SK-N-SH (cell line): Measurements from ENCODE around the gene NCR1.

Source experiments
- GATA2 ChIP-seq: sonication (generic); formaldehyde crosslinking; IDR thresholded peaks from 2 replicates; pipeline ENCODE4 v1.5.0; 2020; ENCODE audit warnings: mild to moderate bottlenecking, missing genetic modification reagents
- RCOR1 ChIP-seq: fragments of 150-350 bp; IDR thresholded peaks from 2 replicates; pipeline ENCODE4 v1.6.1; 2017; ENCODE audit warnings: antibody characterized with exemption, low read length
- RXRA ChIP-seq: IDR thresholded peaks from 2 replicates; pipeline ENCODE4 v1.4.0; 2012; ENCODE audit warnings: low read depth, mild to moderate bottlenecking, borderline replicate concordance
- SIN3A ChIP-seq: IDR thresholded peaks from 2 replicates; pipeline ENCODE4 v1.6.1; 2012; ENCODE audit warnings: low read depth, mild to moderate bottlenecking, low read length, moderate library complexity, borderline replicate concordance
- SMC3 ChIP-seq: IDR thresholded peaks from 2 replicates; pipeline ENCODE4 v1.6.1; 2012; ENCODE audit warnings: low read depth, low read length, improper control_type of control experiment
- YY1 ChIP-seq: IDR thresholded peaks from 2 replicates; pipeline ENCODE4 v1.4.0; 2012; ENCODE audit warnings: low read depth, mild to moderate bottlenecking
- TF ChIP-seq, protein P1 (sequence below): fragments of 200-600 bp; sonication (generic); IDR thresholded peaks from 2 replicates; pipeline ENCODE4 v1.6.1; 2017; ENCODE audit warnings: antibody characterized with exemption, mild to moderate bottlenecking, moderate library complexity
- TF ChIP-seq, protein P2 (sequence below): IDR thresholded peaks from 2 replicates; pipeline ENCODE4 v1.4.0; 2012; ENCODE audit warnings: low read depth, borderline replicate concordance
- TF ChIP-seq, protein P3 (sequence below): IDR thresholded peaks from 2 replicates; pipeline ENCODE4 v1.4.0; 2012; ENCODE audit warnings: low read depth

DNA sequence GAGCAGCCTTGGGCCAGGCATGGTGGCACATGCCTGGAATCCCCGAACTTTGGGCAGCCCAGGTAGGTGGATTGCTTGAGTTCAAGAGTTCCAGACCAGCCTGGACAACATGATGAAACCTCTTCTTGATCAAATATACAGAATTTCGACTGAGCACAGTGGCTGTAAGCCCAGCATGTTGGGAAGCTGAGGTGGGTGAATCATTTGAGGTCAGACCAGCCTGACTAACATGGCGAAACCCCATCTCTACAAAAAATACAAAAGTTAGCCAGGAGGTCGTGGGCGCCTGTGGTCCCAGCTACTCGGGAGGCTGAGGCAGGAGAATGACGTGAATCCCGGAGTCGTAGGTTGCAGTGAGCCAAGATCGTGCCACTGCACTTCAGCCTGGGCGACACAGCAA is 49.4 kb downstream of the NCR1 start:
- TF ChIP-seq GATA2 (CRISPR knock-in tag): no peak
- TF ChIP-seq, protein P1, sequence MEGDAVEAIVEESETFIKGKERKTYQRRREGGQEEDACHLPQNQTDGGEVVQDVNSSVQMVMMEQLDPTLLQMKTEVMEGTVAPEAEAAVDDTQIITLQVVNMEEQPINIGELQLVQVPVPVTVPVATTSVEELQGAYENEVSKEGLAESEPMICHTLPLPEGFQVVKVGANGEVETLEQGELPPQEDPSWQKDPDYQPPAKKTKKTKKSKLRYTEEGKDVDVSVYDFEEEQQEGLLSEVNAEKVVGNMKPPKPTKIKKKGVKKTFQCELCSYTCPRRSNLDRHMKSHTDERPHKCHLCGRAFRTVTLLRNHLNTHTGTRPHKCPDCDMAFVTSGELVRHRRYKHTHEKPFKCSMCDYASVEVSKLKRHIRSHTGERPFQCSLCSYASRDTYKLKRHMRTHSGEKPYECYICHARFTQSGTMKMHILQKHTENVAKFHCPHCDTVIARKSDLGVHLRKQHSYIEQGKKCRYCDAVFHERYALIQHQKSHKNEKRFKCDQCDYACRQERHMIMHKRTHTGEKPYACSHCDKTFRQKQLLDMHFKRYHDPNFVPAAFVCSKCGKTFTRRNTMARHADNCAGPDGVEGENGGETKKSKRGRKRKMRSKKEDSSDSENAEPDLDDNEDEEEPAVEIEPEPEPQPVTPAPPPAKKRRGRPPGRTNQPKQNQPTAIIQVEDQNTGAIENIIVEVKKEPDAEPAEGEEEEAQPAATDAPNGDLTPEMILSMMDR: no peak
- TF ChIP-seq, protein P2, sequence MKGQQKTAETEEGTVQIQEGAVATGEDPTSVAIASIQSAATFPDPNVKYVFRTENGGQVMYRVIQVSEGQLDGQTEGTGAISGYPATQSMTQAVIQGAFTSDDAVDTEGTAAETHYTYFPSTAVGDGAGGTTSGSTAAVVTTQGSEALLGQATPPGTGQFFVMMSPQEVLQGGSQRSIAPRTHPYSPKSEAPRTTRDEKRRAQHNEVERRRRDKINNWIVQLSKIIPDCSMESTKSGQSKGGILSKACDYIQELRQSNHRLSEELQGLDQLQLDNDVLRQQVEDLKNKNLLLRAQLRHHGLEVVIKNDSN: no peak
- TF ChIP-seq SIN3A: no peak
- TF ChIP-seq, protein P3, sequence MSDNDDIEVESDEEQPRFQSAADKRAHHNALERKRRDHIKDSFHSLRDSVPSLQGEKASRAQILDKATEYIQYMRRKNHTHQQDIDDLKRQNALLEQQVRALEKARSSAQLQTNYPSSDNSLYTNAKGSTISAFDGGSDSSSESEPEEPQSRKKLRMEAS: no peak
- no peak for TF ChIP-seq SMC3
- TF ChIP-seq RXRA: no peak
- no peak for TF ChIP-seq RCOR1
- TF ChIP-seq YY1: no peak
